Astrocyte (in vitro differentiated cells and primary cell): ENCODE measurements around the gene PEX11A. TPM values are rescaled to one million over a fixed set of nuclear protein-coding genes. Genes with fewer than 3 reads are reported as not detected.

Experiments
- DNase-seq: peaks from one replicate; pipeline ENCODE4 v3.0.0-alpha.2; 2010; ENCODE audit warnings: low read depth
- FAIRE-seq: peaks from 2 replicates; lab custom pipeline; 2011; peaks lifted over from hg19 to GRCh38; lab: Jason Lieb, UNC
- H2AFZ ChIP-seq: 2 replicates; pipeline ENCODE4 v1.6.0; 2012; ENCODE audit warnings: low read depth, low read length, inconsistent platforms
- H3K27ac ChIP-seq: 2 replicates; pipeline ENCODE4 v1.5.1; 2011; ENCODE audit warnings: low read depth, low read length, inconsistent platforms
- H3K27me3 ChIP-seq: 2 replicates; pipeline ENCODE4 v1.6.0; 2011; ENCODE audit warnings: low read length, inconsistent platforms; ENCODE audit not compliant: insufficient read depth
- H3K36me3 ChIP-seq: 2 replicates; pipeline ENCODE4 v1.5.1; 2011; ENCODE audit warnings: low read length, inconsistent platforms; ENCODE audit not compliant: insufficient read depth
- H3K4me1 ChIP-seq: 2 replicates; pipeline ENCODE4 v1.5.1; 2011; ENCODE audit warnings: low read length, inconsistent platforms; ENCODE audit not compliant: insufficient read depth
- H3K4me2 ChIP-seq: 2 replicates; pipeline ENCODE4 v1.6.0; 2012; ENCODE audit warnings: low read length, inconsistent platforms
- H3K4me3 ChIP-seq: 2 replicates; pipeline ENCODE4 v1.5.1; 2011; ENCODE audit warnings: low read depth, mild to moderate bottlenecking, low read length, inconsistent platforms; ENCODE audit not compliant: insufficient read depth
- H3K79me2 ChIP-seq: 2 replicates; pipeline ENCODE4 v1.6.0; 2012; ENCODE audit warnings: mild to moderate bottlenecking, low read length, inconsistent platforms; ENCODE audit not compliant: insufficient read depth
- H3K9ac ChIP-seq: 2 replicates; pipeline ENCODE4 v1.6.0; 2012; ENCODE audit warnings: mild to moderate bottlenecking, low read length, inconsistent platforms
- H3K9me3 ChIP-seq: 2 replicates; pipeline ENCODE4 v1.5.1; 2012; ENCODE audit warnings: low read depth, mild to moderate bottlenecking, low read length, inconsistent platforms; ENCODE audit not compliant: insufficient read depth
- H4K20me1 ChIP-seq: 2 replicates; pipeline ENCODE4 v1.6.0; 2012; ENCODE audit warnings: low read length, inconsistent platforms; ENCODE audit not compliant: insufficient read depth
- H3K27ac Mint-ChIP-seq: one replicate; pipeline ENCODE4 v1.8.0; 2021; ENCODE audit warnings: mild to moderate bottlenecking, mixed read lengths; ENCODE audit not compliant: unreplicated experiment
- H3K27me3 Mint-ChIP-seq: one replicate; pipeline ENCODE4 v1.8.0; 2021; ENCODE audit warnings: low read depth, mixed read lengths; ENCODE audit not compliant: unreplicated experiment
- H3K36me3 Mint-ChIP-seq: one replicate; pipeline ENCODE4 v1.8.0; 2021; ENCODE audit warnings: low read depth, mixed read lengths; ENCODE audit not compliant: unreplicated experiment
- H3K4me1 Mint-ChIP-seq: one replicate; pipeline ENCODE4 v1.8.0; 2021; ENCODE audit warnings: low read depth, mixed read lengths; ENCODE audit not compliant: unreplicated experiment
- H3K4me3 Mint-ChIP-seq: one replicate; pipeline ENCODE4 v1.8.0; 2021; ENCODE audit warnings: mild to moderate bottlenecking, moderate library complexity, mixed read lengths; ENCODE audit not compliant: unreplicated experiment
- H3K9me3 Mint-ChIP-seq: one replicate; pipeline ENCODE4 v1.8.0; 2021; ENCODE audit warnings: mild to moderate bottlenecking, mixed read lengths; ENCODE audit not compliant: unreplicated experiment
- CTCF ChIP-seq: IDR thresholded peaks from 2 replicates; pipeline ENCODE4 v1.5.1; 2011; ENCODE audit warnings: low read depth, mild to moderate bottlenecking, inconsistent platforms, low read length, moderate library complexity; ENCODE audit not compliant: insufficient read depth
- EZH2 ChIP-seq: IDR thresholded peaks from 2 replicates; pipeline ENCODE4 v1.6.1; 2012; ENCODE audit warnings: mild to moderate bottlenecking, low read length, inconsistent platforms; ENCODE audit not compliant: insufficient read depth
- total RNA-seq: library from RNA; stranded (reverse); gene quantifications from 2 replicates; pipeline ENCODE4 v1.2.1, GENCODE V29; 2021

PEX11A gene
- total RNA-seq, 1 donor from 2014 or later, result 2.1 TPM

GRCh38 chr15:89646416-89647141, 44.0 kb downstream of the PEX11A start:
- Histone ChIP-seq H2AFZ (no peak overlapping the region), H3K9me3 (no peaks in the 10 kb centered on the region), H3K79me2 (no peaks in the 10 kb centered on the region), H3K4me3 (no peak overlapping the region), H3K4me2 (no peak overlapping the region), H3K9ac (no peak overlapping the region), H4K20me1 (peaks cover 6% of the 10 kb centered on the region), H3K36me3 (no peaks in the 10 kb centered on the region), H3K27me3 (no peaks in the 10 kb centered on the region), H3K4me1 (no peaks in the 10 kb centered on the region), H3K27ac (no peak overlapping the region)
- Mint-ChIP-seq H3K9me3 (no peaks in the 10 kb centered on the region), H3K4me3 (no peak overlapping the region), H3K36me3 (peaks cover 8% of the 10 kb centered on the region), H3K27ac (no peak overlapping the region), H3K4me1 (no peaks in the 10 kb centered on the region), H3K27me3 (no peaks in the 10 kb centered on the region)
- DNase-seq, result no peak
- TF ChIP-seq EZH2 (no peak), CTCF (no peak)
- FAIRE-seq, result no peak

GRCh38 chr15:89645680-89646079, 44.9 kb downstream of the PEX11A start:
- no peak overlapping the region for H3K27ac ChIP-seq
- H3K27me3 Mint-ChIP-seq, result no peaks in the 10 kb centered on the region
- H3K9ac ChIP-seq, result no peak overlapping the region
- H3K4me3 Mint-ChIP-seq, result no peak overlapping the region
- DNase-seq, result no peak
- H4K20me1 ChIP-seq, result peaks cover 6% of the 10 kb centered on the region
- no peaks in the 10 kb centered on the region for H3K9me3 ChIP-seq
- no peak overlapping the region for H2AFZ ChIP-seq
- no peak overlapping the region for H3K4me2 ChIP-seq
- no peak for FAIRE-seq
- H3K27ac Mint-ChIP-seq, result no peak overlapping the region
- H3K36me3 ChIP-seq, result peaks cover 4% of the 10 kb centered on the region
- H3K36me3 Mint-ChIP-seq, result peaks cover 12% of the 10 kb centered on the region
- H3K79me2 ChIP-seq, result no peaks in the 10 kb centered on the region
- H3K4me3 ChIP-seq, result no peak overlapping the region
- no peaks in the 10 kb centered on the region for H3K9me3 Mint-ChIP-seq
- TF ChIP-seq EZH2 (no peak), CTCF (no peak)
- no peaks in the 10 kb centered on the region for H3K27me3 ChIP-seq
- H3K4me1 Mint-ChIP-seq, result no peaks in the 10 kb centered on the region
- H3K4me1 ChIP-seq, result no peaks in the 10 kb centered on the region

GRCh38 chr15:89642106-89642505, 48.4 kb downstream of the PEX11A start:
- DNase-seq, result no peak
- no peak overlapping the region for H3K27ac Mint-ChIP-seq
- H3K36me3 ChIP-seq, result peaks cover 6% of the 10 kb centered on the region
- H3K36me3 Mint-ChIP-seq, result peaks cover 7% of the 10 kb centered on the region
- H3K27me3 ChIP-seq, result no peaks in the 10 kb centered on the region
- TF ChIP-seq CTCF, result no peak
- no peak for TF ChIP-seq EZH2
- no peak overlapping the region for H3K4me3 Mint-ChIP-seq
- no peaks in the 10 kb centered on the region for H3K4me1 ChIP-seq
- no peaks in the 10 kb centered on the region for H3K9me3 ChIP-seq
- H3K27ac ChIP-seq, result no peak overlapping the region
- no peak overlapping the region for H3K4me3 ChIP-seq
- H4K20me1 ChIP-seq, result no peaks in the 10 kb centered on the region
- H3K4me1 Mint-ChIP-seq, result no peaks in the 10 kb centered on the region
- H3K9ac ChIP-seq, result no peak overlapping the region
- no peaks in the 10 kb centered on the region for H3K9me3 Mint-ChIP-seq
- no peaks in the 10 kb centered on the region for H3K27me3 Mint-ChIP-seq
- no peaks in the 10 kb centered on the region for H3K79me2 ChIP-seq
- H2AFZ ChIP-seq, result no peak overlapping the region
- no peak overlapping the region for H3K4me2 ChIP-seq
- FAIRE-seq, result no peak
